ENCODE data around the gene C18orf63.

GRCh38 chr18:74388227-74388626 lies 72.6 kb downstream of the C18orf63 start:
- TF ChIP-seq CTCF (IDR thresholded peaks at IDR 0.05; ENCODE audit: extremely low read depth in 1 of 2, insufficient read depth in 1 of 2, low read depth in 1 of 2, low read length in 2 of 2), result no peak
- TF ChIP-seq MAX (IDR thresholded peaks at IDR 0.05; ENCODE audit: insufficient read depth, insufficient read length), result no peak
- TF ChIP-seq POLR2A (IDR thresholded peaks at IDR 0.05; ENCODE audit: low read depth, low read length), result no peak
- no peak for TF ChIP-seq EZH2 (IDR thresholded peaks at IDR 0.05; ENCODE audit: borderline replicate concordance, low read depth, low read length, severe bottlenecking)
- TF ChIP-seq MYC (IDR thresholded peaks at IDR 0.05; ENCODE audit: low read depth, low read length), result no peak
- TF ChIP-seq POLR2AphosphoS5 (IDR thresholded peaks at IDR 0.05; ENCODE audit: insufficient read depth, low read depth, low read length), result no peak
- no peak for TF ChIP-seq JUN (IDR thresholded peaks at IDR 0.05; ENCODE audit: borderline replicate concordance, insufficient read depth, insufficient read length, low read depth)
- TF ChIP-seq FOS (IDR thresholded peaks at IDR 0.05; ENCODE audit: borderline replicate concordance, insufficient read depth, low read length), result no peak
- no peak for TF ChIP-seq GATA2 (IDR thresholded peaks at IDR 0.05; ENCODE audit: insufficient read depth, insufficient read length, low read depth, low read length)

Data from endothelial cell of umbilical vein (primary cell).